HAP-1 (cell line): Measurements from ENCODE around the gene CHST14.

Experiments used
- DNase-seq, 2 experiments: peaks; one replicate each; pipeline ENCODE4 v3.0.0-alpha.2; 2016 to 2020; ENCODE audit warnings: low spot score in 2 of 2
- H3K27me3 ChIP-seq: fragments of 250-450 bp; sonication (Bioruptor Pico); 2 replicates; pipeline ENCODE4 v1.5.1; 2020; ENCODE audit warnings: low read depth, mild to moderate bottlenecking, moderate library complexity
- H3K36me3 ChIP-seq: fragments of 250-450 bp; sonication (Bioruptor Pico); replicated peaks from 2 replicates; pipeline ENCODE4 v1.5.1; 2020; ENCODE audit warnings: mild to moderate bottlenecking
- H3K4me1 ChIP-seq: fragments of 250-450 bp; sonication (Bioruptor Pico); 2 replicates; pipeline ENCODE4 v1.5.1; 2020; ENCODE audit warnings: mild to moderate bottlenecking
- H3K4me3 ChIP-seq: fragments of 250-450 bp; sonication (Bioruptor Pico); 2 replicates; pipeline ENCODE4 v1.5.1; 2020; ENCODE audit warnings: mild to moderate bottlenecking, moderate library complexity
- H3K9me3 ChIP-seq: fragments of 250-450 bp; sonication (Bioruptor Pico); 2 replicates; pipeline ENCODE4 v1.5.1; 2020; ENCODE audit warnings: mild to moderate bottlenecking, moderate library complexity
- in situ Hi-C: fragments of 300-500 bp; cut with MboI; formaldehyde crosslinking; loops from 3 replicates; pipeline ENCODE4 v1.14.3; 2020; ENCODE audit warnings: low sequenced_read_pairs, inconsistent platforms, mixed read lengths

Gene CHST14

DNA sequence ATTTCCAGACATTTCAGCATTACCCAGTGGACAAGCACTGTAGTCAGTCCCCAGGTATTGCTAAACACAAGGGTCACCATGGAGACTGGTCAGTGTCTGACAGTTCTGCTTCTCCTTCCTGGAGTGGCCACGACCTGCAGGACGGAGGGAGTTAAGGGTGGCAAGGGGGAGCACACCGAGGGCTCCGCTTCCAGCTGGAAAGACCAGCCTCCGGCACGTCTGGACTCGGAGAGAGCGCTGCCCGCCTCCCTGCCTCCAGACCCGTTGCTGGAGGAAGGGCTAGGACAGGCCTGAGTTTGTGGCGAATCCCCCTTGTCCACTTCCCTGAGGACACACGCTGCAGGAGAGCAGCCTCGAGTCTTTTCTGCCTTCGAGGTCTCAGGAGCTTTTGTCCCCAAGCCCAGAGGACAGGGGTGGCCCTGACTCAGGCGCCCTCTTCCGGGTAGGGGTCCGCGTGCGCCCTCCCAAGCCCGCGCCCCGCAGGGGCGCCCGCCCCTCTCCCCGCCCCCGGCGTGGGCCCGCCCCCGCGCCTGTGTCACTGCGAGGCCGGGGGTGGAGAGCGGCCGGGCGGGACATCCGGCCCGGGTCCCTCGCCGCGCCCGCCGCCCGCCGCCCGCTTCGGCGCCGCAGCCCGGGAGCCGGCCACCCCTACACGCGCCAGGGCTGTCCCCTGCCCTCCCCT, at the start of gene CHST14:
TSS of gene CHST14 (plus strand) at position 562 of the 682 bp plus-strand sequence. CDS start 230 bp downstream, outside the sequence.
- no peaks in the 10 kb centered on the region for H3K27me3 ChIP-seq
- H3K9me3 ChIP-seq = no peaks in the 10 kb centered on the region
- peaks cover 8% of the 10 kb centered on the region for H3K4me1 ChIP-seq
- peaks cover 14% of the 10 kb centered on the region for H3K36me3 ChIP-seq
- peak; percentile 54 to 80 for DNase-seq
- peak within 1 kb of the TSS; percentile 56 for H3K4me3 ChIP-seq
- in situ Hi-C loops = no loop called here

DNA sequence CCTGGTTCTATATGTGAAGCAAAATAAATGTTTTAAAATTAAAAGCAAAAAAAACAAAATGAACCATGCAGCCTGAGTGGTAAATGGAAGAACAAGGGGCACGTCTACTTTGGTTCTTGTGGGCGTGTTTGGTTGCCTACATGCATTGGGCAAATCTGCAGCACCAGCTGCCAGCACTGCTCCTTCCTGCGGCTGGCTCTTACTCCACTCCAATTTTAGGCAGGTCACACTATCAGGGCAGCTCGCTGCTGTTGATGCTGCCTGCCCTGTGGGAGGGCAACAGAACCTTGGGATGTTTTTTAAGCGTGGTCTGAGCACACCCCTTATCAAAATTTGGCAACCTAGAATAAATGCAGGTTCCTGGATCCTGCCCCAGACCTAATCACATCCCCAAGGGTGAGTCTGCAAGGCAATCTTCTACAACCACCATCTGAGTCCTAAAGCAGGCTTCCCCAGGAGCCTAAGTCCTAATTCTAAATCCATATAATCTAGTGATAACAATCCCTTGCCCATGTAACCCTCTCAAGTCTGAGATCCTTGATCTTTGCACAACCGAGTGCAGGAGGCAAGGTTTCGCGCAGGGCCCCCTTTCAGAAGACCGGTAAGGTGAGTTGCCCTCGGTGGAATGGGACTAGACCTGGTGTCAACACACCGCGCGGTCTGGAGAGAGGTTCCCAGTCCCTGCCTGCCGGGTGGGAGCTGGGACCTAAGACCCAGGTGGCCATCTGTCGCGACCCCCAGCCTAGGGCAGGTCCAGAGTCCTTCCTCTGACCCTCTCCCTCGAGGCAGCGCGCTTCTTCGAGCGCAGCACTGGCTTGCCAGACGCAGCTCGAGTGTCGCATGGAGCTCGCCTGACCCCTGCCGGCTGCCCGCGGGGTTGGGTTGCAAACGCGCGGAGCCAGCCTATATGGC, 49.3 kb upstream of the CHST14 start:
- no peaks in the 10 kb centered on the region for H3K9me3 ChIP-seq
- H3K36me3 ChIP-seq = peaks cover 17% of the 10 kb centered on the region
- H3K4me3 ChIP-seq = no peak overlapping the region
- H3K27me3 ChIP-seq = no peaks in the 10 kb centered on the region
- peak; percentile 36 to 87 for DNase-seq
- in situ Hi-C loops = no loop called here
- H3K4me1 ChIP-seq = peaks cover 8% of the 10 kb centered on the region; the same call in 1 of the 2 replicates

DNA sequence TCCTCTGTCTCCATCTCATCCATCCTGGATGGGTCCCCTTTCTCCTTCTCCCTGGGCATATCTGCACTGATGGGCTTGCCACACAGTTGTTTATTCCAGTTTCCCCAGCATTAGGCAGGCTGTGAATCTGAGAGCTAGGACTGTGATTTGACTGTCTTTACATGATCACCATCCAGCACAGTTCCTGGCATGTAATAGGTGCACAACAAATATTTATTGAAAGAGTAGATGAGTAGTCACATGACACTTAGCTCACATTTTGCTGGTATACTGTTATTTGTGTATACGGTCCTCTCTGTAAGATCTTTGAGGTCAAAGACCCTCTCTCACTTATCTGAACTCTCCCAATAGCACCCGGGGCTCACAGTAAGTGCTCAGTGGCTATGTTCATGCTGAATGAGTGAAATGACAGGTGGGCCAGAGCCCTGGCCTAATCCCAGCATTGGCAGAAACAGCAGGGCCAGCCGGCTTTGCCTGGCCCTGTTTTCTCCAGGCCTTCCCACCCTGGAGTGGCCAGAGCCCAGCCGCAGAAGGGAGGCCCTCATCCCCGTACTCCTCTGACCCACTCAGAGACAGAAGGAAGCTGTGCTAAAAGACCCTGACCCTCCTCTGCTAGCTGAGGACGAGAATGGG, 46.2 kb upstream of the CHST14 start:
- H3K4me3 ChIP-seq = no peak overlapping the region
- in situ Hi-C loops = no loop called here
- H3K9me3 ChIP-seq = no peaks in the 10 kb centered on the region
- DNase-seq = no peak
- H3K36me3 ChIP-seq = no peaks in the 10 kb centered on the region
- H3K4me1 ChIP-seq = peaks cover 8% of the 10 kb centered on the region; the same call in 1 of the 2 replicates
- no peaks in the 10 kb centered on the region for H3K27me3 ChIP-seq

DNA sequence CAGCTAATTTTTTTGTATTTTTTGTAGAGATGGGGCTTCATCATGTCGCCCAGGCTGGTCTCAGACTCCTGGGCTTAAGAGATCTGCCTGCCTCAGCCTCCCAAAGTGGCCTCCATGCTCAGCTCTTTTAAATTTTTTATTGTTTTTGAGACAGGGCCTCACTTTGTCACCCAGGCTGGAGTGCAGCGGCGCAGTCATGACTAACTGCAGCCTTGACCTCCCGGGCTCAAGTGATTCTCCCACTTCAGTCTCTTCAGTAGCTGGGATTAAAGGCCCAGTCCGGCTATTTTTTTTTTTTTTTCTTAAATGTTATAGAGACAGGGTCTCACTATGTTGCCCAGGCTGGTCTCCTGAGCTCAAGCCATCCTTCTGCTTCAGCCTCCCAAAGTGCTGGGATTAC, 45.1 kb upstream of the CHST14 start:
- H3K4me3 ChIP-seq = no peak overlapping the region
- in situ Hi-C loops = no loop called here
- DNase-seq = no peak
- H3K36me3 ChIP-seq = no peaks in the 10 kb centered on the region
- peaks cover 8% of the 10 kb centered on the region; the same call in 1 of the 2 replicates for H3K4me1 ChIP-seq
- no peaks in the 10 kb centered on the region for H3K27me3 ChIP-seq
- no peaks in the 10 kb centered on the region for H3K9me3 ChIP-seq

DNA sequence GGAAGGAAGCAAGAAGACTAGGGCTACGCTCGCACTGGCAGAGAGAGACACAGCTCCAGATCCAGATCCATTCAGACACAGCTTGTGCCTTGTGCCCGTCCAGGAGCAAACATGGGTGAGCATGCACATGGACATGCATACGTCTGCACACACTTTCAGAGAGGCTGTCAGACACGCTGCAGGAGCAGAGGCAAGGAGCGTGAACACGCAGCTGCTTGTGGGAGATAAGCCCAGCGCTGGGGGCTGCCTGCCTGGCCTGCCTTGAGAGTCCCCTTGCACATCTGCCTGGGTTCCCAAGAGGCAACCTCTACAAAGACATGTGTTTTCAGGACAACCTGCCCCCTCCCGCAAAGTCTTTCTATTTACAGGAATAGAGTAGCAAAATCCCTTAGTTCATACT, 43.6 kb upstream of the CHST14 start:
- in situ Hi-C loops = no loop called here

DNA sequence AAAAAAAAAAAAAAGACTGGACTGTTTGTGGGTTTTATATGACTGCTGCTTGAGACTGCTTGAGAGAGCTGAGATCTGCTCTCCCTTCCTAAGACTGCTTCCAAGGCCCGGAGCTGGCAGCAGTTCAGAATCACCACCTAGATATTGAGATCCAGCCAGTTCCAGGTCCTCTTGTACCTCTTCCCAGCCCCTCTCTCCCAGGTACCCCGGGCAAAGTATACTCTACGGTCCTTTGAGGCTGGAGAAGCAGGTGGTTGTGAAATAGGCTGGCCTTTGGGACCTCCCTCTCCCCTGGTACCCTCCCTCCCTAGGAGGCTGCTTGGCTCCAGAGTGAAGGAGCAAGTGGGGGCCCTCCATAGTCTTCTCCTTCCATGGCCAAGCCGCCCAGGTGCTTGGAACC, 42.6 kb upstream of the CHST14 start:
- DNase-seq = no peak
- Histone ChIP-seq H3K4me3 (no peak overlapping the region), H3K27me3 (no peaks in the 10 kb centered on the region), H3K9me3 (no peaks in the 10 kb centered on the region), H3K4me1 (no peaks in the 10 kb centered on the region), H3K36me3 (no peaks in the 10 kb centered on the region)
- in situ Hi-C loops = no loop called here

More for the DNA sequence above, 43.6 kb upstream of the CHST14 start:
- H3K4me3 ChIP-seq = no peak overlapping the region
- DNase-seq = no peak
- no peaks in the 10 kb centered on the region for H3K9me3 ChIP-seq
- no peaks in the 10 kb centered on the region for H3K36me3 ChIP-seq
- H3K27me3 ChIP-seq = no peaks in the 10 kb centered on the region
- no peaks in the 10 kb centered on the region for H3K4me1 ChIP-seq

- no peak for DNase-seq
- H3K9me3 ChIP-seq = no peaks in the 10 kb centered on the region
- no peaks in the 10 kb centered on the region for H3K27me3 ChIP-seq
- no peak overlapping the region for H3K4me3 ChIP-seq
- in situ Hi-C loops = no loop called here
- no peaks in the 10 kb centered on the region for H3K36me3 ChIP-seq
- H3K4me1 ChIP-seq = no peaks in the 10 kb centered on the region
These were observed 41.6 kb upstream of the CHST14 start for GRCh38 chr15:40429068-40429710.

DNA sequence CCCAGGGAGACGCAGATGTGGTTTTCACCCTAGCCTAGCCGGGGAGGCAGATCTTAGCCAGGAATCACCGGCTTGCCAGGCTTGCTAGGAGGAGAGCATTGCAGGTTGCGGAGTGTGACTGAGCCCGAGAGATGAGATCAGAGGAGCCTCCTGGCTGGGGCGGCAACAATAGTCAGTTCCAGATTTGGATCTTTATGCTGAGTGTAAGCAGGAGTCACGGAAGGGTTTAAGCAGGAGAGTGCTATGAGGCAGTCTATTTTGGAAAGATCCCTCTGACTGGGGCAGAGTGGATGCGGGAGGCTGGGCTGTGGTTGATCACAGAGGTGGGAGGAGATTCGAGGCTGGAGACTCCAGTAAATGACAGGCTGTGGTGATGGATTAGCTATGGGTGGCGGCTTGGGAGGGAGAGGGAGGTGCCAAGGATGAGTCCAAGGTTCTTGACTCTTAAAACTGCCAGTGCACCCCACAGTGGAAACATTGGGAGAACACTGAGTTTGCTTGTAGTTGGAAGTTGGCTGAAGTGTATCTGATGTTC, 40.4 kb upstream of the CHST14 start:
- peak in 1 of 2 experiments; percentile 59 for DNase-seq
- in situ Hi-C loops = no loop called here
- no peaks in the 10 kb centered on the region for H3K36me3 ChIP-seq
- no peaks in the 10 kb centered on the region for H3K27me3 ChIP-seq
- no peaks in the 10 kb centered on the region for H3K4me1 ChIP-seq
- H3K4me3 ChIP-seq = no peak overlapping the region
- no peaks in the 10 kb centered on the region for H3K9me3 ChIP-seq

GRCh38 chr15:40435023-40435709, 35.6 kb upstream of the CHST14 start:
- Histone ChIP-seq H3K4me1 (peaks cover 20% of the 10 kb centered on the region), H3K36me3 (no peaks in the 10 kb centered on the region), H3K4me3 (no peak overlapping the region), H3K27me3 (peaks cover 9% of the 10 kb centered on the region), H3K9me3 (no peaks in the 10 kb centered on the region)
- in situ Hi-C loops = no loop called here
- no peak for DNase-seq

DNA sequence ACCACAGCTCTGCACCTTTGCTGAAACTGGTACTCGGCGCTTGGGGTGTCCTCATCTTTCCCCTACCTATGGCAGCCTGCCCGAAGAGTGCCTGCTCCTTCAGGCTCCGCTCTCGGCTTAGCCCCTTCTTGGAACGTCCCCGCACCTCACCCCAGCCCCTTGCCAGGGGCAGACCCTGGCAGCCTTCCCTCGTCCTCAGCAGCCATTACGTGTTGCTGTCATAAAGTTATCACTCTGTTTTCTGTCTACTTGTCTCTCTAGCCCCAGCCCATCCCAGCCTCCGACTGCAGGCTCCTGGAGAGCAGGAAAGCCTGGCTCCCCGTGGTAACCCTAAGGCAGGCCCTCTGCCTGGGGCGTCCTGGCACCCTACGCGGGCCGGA, 35.1 kb upstream of the CHST14 start:
- Histone ChIP-seq H3K27me3 (peaks cover 9% of the 10 kb centered on the region), H3K36me3 (no peaks in the 10 kb centered on the region), H3K9me3 (no peaks in the 10 kb centered on the region), H3K4me1 (peaks cover 20% of the 10 kb centered on the region), H3K4me3 (no peak overlapping the region)
- in situ Hi-C loops = no loop called here
- no peak for DNase-seq

GRCh38 chr15:40436116-40436891, 34.5 kb upstream of the CHST14 start:
- DNase-seq = peak in 1 of 2 experiments; percentile 36
- in situ Hi-C loops = no loop called here
- H3K27me3 ChIP-seq = peaks cover 9% of the 10 kb centered on the region
- H3K9me3 ChIP-seq = no peaks in the 10 kb centered on the region
- H3K4me3 ChIP-seq = peak overlapping the region; percentile 2
- H3K4me1 ChIP-seq = peaks cover 20% of the 10 kb centered on the region
- no peaks in the 10 kb centered on the region for H3K36me3 ChIP-seq
